ENCODE results near the gene CACTIN.
"Not testable (repeated sequence)": the region's sequence is repeated elsewhere in the genome, so short reads cannot be mapped to it uniquely, and the experiment has no call there.

CACTIN gene

DNA sequence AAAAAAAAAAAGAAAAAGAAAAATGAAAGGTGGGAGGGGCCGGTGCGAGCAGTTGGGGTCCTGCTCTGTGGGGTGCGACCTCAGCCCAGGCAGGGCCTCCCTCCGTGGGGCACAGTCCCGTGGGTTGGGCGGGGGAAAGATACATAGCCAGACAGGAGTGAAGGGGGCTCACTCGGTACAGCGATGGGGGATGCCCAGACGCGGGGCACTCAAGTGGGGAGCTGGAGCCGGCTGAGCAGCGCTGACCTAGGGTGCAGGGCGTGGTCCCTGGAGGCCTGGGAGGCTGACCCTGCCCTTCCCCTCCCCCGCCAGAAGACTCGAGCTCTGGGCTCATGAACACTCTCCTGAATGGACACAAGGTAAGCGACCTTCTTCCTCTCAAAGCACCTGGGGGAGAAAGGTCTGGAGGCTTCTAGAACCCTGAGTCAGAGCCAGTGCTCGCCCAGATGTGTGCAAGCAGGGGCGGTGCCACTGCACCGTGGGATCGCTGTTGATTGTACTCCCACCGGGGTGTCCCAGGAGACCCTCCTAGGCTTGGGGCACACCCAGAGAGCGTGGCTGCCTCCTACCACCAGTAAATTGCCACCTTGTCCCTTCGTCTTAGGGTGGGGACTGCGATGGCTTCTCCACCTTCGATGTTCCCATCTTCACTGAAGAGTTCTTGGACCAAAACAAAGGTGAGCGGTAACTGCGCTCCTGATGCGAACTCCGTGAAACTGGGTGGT is 50.5 kb downstream of the CACTIN start:
- Histone ChIP-seq H3K27me3 (ENCODE audit: control insufficient read depth, insufficient read depth, low read length) (no peaks in the 10 kb centered on the region), H3K9ac (ENCODE audit: low read depth, low read length) (no peak overlapping the region), H3K9me3 (replicated peaks; ENCODE audit: low read length) (no peaks in the 10 kb centered on the region), H3K4me2 (ENCODE audit: low read length) (no peak overlapping the region), H3K4me1 (ENCODE audit: control insufficient read depth, insufficient read depth, low read length) (peaks cover 17% of the 10 kb centered on the region), H3K36me3 (ENCODE audit: insufficient read depth, low read length) (peaks cover 19% of the 10 kb centered on the region), H3K4me3 (ENCODE audit: low read length) (no peak overlapping the region)

DNA sequence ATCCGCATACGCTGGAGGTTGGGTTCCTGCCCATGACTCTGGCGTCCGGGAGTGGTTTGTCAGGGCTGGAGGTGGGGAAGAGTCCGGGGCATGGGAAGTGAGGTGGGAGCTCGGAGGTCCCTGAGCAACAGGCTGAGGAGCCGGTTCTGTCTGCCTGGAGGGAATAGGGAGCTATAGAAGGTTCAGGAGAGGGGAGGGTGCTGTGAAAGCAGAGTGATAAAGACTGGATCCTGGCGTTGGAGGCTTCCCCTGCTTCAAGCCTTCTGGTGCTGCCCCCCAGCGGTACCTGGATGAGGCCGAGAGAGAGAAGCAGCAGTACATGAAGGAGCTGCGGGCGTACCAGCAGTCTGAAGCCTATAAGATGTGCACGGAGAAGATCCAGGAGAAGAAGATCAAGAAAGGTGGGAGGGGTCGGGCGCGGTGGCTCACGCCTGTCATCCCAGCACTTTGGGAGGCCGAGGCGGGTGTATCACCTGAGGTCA is 51.3 kb downstream of the CACTIN start:
- Histone ChIP-seq H3K4me1 (ENCODE audit: control insufficient read depth, insufficient read depth, low read length) (peaks cover 11% of the 10 kb centered on the region), H3K9ac (ENCODE audit: low read depth, low read length) (no peak overlapping the region), H3K36me3 (ENCODE audit: insufficient read depth, low read length) (peaks cover 19% of the 10 kb centered on the region), H3K9me3 (replicated peaks; ENCODE audit: low read length) (no peaks in the 10 kb centered on the region), H3K4me2 (ENCODE audit: low read length) (no peak overlapping the region), H3K4me3 (ENCODE audit: low read length) (no peak overlapping the region), H3K27me3 (ENCODE audit: control insufficient read depth, insufficient read depth, low read length) (no peaks in the 10 kb centered on the region)

DNA sequence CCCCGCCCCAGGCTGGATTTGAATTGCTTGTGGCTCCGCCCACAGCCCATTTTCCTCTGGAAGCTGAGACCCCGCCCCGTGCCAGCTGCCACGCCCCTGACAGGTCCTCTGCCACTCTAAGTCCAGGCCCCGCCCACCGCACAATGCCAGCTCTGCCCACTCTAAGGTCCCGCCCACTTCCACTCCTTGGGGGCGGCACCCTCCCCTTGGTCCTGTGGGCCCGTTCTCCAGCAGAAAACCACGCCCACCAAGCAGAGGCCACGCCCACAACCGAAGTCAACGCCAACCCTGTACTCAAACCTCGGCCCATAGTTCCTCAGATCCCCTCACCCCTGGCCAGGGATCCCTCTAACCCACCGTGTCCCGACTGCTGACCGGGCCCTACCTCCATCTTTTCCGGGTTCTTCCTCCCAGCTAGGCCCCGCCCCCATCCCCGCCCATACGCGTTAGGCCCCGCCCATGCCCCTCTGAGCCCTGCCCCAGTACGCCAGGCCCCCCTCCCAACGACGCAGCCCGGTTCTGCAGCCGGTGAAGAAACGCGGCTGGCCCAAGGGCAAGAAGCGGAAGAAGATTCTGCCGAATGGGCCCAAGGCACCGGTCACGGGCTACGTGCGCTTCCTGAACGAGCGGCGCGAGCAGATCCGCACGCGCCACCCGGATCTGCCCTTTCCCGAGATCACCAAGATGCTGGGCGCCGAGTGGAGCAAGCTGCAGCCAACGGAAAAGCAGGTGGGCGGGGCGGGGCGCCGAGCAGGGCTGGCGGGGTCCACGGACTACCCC is 52.5 kb downstream of the CACTIN start:
- Histone ChIP-seq H3K27me3 (ENCODE audit: control insufficient read depth, insufficient read depth, low read length) (no peaks in the 10 kb centered on the region), H3K4me1 (ENCODE audit: control insufficient read depth, insufficient read depth, low read length) (peaks cover 5% of the 10 kb centered on the region), H3K4me2 (ENCODE audit: low read length) (peak overlapping the region; percentile 96), H3K4me3 (ENCODE audit: low read length) (peak overlapping the region; percentile 99), H3K36me3 (ENCODE audit: insufficient read depth, low read length) (peaks cover 19% of the 10 kb centered on the region), H3K9ac (ENCODE audit: low read depth, low read length) (peak overlapping the region; percentile 92), H3K9me3 (replicated peaks; ENCODE audit: low read length) (no peaks in the 10 kb centered on the region)

DNA sequence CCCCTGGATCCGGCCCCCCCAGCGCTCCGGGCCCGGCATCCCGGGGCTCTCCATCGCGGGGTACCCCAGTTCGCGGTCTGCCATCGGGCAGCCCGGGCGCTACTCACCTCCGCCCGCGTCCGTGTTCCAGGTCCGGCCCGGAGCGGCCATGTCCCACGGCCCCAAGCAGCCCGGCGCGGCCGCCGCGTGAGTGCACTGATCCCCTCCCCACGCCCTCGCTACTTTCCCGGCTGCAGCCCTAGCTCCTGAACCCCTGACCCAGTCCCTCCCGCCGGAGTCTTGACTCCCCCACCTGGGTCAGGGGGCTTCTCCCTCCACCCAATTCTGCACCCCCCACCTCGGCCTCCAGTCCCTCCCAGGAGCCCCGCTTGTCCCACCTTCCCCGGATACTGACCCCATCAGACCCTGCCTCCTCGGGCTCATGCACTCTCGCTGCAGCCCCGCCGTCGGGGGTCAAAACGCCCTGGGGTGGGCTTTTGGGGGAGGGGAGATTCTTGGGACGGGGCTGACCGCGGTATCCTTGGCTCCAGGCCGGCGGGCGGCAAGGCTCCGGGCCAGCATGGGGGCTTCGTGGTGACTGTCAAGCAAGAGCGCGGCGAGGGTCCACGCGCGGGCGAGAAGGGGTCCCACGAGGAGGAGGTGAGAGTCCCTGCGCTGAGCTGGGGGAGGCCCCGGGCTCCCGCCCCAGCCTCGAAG is 53.3 kb downstream of the CACTIN start:
- no peaks in the 10 kb centered on the region for H3K27me3 ChIP-seq (ENCODE audit: control insufficient read depth, insufficient read depth, low read length)
- no peaks in the 10 kb centered on the region for H3K9me3 ChIP-seq (replicated peaks; ENCODE audit: low read length)
- H3K4me2 ChIP-seq (ENCODE audit: low read length), result peak overlapping the region; percentile 96
- peaks cover 5% of the 10 kb centered on the region for H3K4me1 ChIP-seq (ENCODE audit: control insufficient read depth, insufficient read depth, low read length)
- H3K9ac ChIP-seq (ENCODE audit: low read depth, low read length), result peak overlapping the region; percentile 92
- H3K36me3 ChIP-seq (ENCODE audit: insufficient read depth, low read length), result peaks cover 19% of the 10 kb centered on the region
- peak overlapping the region; percentile 99 for H3K4me3 ChIP-seq (ENCODE audit: low read length)

DNA sequence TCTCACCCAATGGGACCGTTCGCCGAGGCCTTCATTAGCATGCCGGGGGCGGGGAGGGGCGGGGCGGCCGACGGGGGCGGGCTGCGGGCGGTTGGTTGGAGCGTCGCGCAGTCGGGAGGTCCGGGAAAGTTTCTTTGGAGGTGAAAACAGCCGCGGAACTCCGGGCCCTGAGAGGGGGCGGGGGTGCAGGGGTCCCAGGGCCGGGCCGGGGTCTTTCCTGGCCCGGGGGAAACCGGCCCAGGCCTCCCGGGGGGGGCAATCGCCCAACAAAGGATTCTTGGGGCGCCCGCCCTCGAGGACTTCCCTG is 53.8 kb downstream of the CACTIN start, which contains the start of gene HMG20B:
TSS of gene HMG20B (plus strand) at position 90 of the 307 bp plus-strand sequence. CDS start 366 bp downstream, outside the sequence.
- H3K4me1 ChIP-seq (ENCODE audit: control insufficient read depth, insufficient read depth, low read length), result peaks cover 5% of the 10 kb centered on the region
- H3K4me2 ChIP-seq (ENCODE audit: low read length), result peak within 1 kb of the TSS; percentile 96
- peaks cover 19% of the 10 kb centered on the region for H3K36me3 ChIP-seq (ENCODE audit: insufficient read depth, low read length)

DNA sequence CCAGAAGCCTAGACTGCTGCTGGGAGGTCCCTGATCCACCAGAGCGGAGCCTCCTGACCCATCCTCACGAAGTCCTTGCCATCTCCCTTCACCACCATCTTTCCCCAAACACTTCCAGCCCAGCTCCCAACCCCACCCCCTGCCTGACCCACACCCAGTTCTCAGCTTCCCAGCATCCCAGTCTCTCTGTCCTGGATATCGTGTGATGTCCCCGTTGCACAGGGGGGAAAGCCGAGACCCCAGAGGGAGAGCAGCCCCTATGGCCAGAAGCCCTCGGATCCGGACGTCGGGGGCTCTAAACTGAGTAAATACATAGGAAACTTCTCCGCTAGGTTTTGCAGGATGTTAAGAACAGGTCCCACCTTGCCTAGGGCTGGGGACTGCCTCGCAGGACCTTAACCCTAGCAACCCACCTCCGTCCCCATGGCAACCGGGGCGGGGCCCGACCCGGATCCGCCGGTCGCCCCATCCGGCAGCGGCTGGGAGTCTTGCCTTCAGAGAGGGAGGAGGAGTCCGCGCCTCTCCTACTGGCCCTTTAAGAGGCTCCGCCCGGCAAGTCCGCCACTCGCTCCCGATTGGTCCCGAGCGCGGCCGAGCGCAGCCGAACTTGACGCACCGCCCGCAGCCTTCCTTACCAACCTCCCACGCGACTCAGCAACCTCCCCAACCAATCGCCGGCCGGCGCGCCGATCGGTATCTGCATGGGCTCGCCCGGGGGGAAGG is 54.3 kb downstream of the CACTIN start:
- Histone ChIP-seq H3K9me3 (replicated peaks; ENCODE audit: low read length) (no peaks in the 10 kb centered on the region), H3K9ac (ENCODE audit: low read depth, low read length) (peak overlapping the region; percentile 78), H3K27me3 (ENCODE audit: control insufficient read depth, insufficient read depth, low read length) (no peaks in the 10 kb centered on the region), H3K4me1 (ENCODE audit: control insufficient read depth, insufficient read depth, low read length) (peaks cover 5% of the 10 kb centered on the region), H3K36me3 (ENCODE audit: insufficient read depth, low read length) (peaks cover 19% of the 10 kb centered on the region), H3K4me2 (ENCODE audit: low read length) (peak overlapping the region; percentile 82), H3K4me3 (ENCODE audit: low read length) (peak overlapping the region; percentile 70)

More for the DNA sequence above, 53.8 kb downstream of the CACTIN start, which contains the start of gene HMG20B:
- Histone ChIP-seq H3K4me3 (ENCODE audit: low read length) (peak within 1 kb of the TSS; percentile 99), H3K9me3 (replicated peaks; ENCODE audit: low read length) (no peaks in the 10 kb centered on the region), H3K27me3 (ENCODE audit: control insufficient read depth, insufficient read depth, low read length) (no peaks in the 10 kb centered on the region), H3K9ac (ENCODE audit: low read depth, low read length) (peak within 1 kb of the TSS; percentile 92)

DNA sequence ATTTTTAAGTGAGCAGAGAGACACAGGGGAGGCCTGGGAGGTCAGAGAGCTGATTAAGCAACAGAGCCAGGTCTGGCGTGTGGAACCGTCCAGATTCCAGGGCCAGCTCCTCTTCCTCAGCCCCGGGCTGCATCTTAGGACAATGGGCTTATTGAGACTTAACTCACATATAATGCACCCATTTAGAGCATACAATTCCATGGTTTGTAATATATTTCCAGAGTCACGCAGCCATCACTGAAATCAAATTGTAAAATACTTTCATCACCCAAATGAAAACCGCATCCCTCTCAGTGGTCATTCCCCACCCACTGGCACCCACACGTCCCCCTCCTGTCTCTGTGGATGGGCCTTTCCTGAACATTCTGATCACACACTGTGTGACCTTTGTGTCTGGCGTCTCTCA is 56.0 kb downstream of the CACTIN start:
- no peak overlapping the region for H3K4me2 ChIP-seq (ENCODE audit: low read length)
- peaks cover 5% of the 10 kb centered on the region for H3K4me1 ChIP-seq (ENCODE audit: control insufficient read depth, insufficient read depth, low read length)
- peaks cover 12% of the 10 kb centered on the region for H3K36me3 ChIP-seq (ENCODE audit: insufficient read depth, low read length)
- H3K27me3 ChIP-seq (ENCODE audit: control insufficient read depth, insufficient read depth, low read length), result no peaks in the 10 kb centered on the region
- H3K9me3 ChIP-seq (replicated peaks; ENCODE audit: low read length), result no peaks in the 10 kb centered on the region
- H3K4me3 ChIP-seq (ENCODE audit: low read length), result no peak overlapping the region
- no peak overlapping the region for H3K9ac ChIP-seq (ENCODE audit: low read depth, low read length)

DNA sequence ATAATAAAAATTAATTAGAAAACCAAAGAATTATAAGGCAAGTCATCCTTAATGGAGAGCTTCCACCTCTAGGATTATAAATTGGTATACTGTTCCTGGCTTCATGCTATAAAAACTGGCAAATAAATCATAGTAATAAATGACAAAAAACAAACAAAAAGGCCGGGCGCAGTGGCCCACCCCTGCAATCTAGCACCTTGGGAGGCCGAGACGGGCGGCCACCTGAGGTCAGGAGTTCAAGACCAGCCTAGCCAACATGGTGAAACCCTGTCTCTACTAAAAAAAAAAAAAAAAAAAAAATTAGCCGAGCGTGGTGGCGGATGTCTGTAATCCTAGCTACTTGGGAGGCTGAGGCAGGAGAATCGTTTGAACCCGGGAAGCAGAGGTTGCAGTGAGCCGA is 56.5 kb downstream of the CACTIN start:
- H3K9ac ChIP-seq (ENCODE audit: low read depth, low read length); H3K36me3 ChIP-seq (ENCODE audit: insufficient read depth, low read length); H3K9me3 ChIP-seq (replicated peaks; ENCODE audit: low read length); H3K27me3 ChIP-seq (ENCODE audit: control insufficient read depth, insufficient read depth, low read length); H3K4me1 ChIP-seq (ENCODE audit: control insufficient read depth, insufficient read depth, low read length); H3K4me2 ChIP-seq (ENCODE audit: low read length); H3K4me3 ChIP-seq (ENCODE audit: low read length): not testable (repeated sequence)

DNA sequence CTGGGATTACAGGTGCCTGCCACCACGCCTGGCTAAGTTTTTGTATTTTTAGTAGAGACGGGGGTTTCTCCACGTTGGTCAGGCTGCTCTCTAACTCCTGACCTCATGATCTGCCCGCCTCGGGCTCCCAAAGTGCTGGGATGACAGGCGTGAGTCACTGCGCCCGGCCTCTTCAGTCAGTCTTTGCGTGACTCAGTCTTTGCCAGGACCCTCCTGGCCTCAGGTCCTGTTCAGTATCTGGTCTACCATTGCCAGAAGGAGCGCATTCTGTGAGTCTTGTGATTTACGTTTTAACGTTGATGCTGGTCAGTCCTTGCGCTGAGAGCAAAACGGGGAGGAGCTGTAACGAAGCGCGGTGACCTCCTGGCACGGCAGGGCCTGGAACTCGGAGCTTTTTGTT is 61.5 kb downstream of the CACTIN start:
- Histone ChIP-seq H3K9me3 (replicated peaks; ENCODE audit: low read length) (no peaks in the 10 kb centered on the region), H3K4me2 (ENCODE audit: low read length) (peak overlapping the region; percentile 48), H3K4me1 (ENCODE audit: control insufficient read depth, insufficient read depth, low read length) (peaks cover 4% of the 10 kb centered on the region), H3K9ac (ENCODE audit: low read depth, low read length) (no peak overlapping the region), H3K27me3 (ENCODE audit: control insufficient read depth, insufficient read depth, low read length) (no peaks in the 10 kb centered on the region), H3K36me3 (ENCODE audit: insufficient read depth, low read length) (no peaks in the 10 kb centered on the region), H3K4me3 (ENCODE audit: low read length) (no peak overlapping the region)

DNA sequence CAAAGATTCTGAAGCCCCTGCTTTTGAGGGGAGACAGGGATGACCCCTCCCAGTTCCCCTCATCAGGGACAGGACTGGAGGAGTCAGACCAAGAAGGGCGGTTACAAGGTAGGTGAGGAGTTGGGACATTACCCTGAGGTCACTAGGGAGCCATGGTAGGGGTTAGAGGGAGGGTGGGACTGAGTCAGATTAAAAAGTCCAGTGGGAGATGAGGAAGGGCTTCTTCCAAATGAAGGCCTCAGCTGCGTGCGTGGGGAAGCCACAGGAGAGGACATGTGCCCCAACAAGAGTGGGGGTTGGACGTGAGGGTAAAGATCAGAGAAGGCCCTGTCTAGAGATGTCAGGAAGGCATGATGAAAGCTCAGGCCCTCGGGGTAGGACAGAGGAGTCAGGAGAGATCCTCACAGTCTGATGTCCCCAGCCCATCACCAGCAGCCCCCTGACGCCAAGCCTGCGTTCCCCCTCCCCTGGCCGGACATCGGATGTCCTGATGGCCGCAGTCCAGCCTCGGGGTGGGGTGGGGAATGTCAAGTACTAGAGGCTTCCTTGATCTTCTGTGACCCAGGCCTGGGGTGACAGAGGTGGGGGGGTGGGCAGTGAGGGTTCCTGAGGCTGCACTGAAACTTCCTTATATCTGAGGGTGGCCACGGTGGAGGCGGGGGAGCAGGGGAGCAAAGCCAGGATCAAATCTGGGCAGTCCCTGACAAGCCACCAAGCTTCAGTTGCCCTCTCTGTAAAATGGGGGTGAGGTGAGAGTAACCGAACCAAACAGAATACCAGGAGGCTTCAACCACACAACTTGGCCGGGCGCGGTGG is 62.7 kb downstream of the CACTIN start:
- Histone ChIP-seq H3K36me3 (ENCODE audit: insufficient read depth, low read length) (no peaks in the 10 kb centered on the region), H3K9me3 (replicated peaks; ENCODE audit: low read length) (no peaks in the 10 kb centered on the region), H3K9ac (ENCODE audit: low read depth, low read length) (no peak overlapping the region), H3K27me3 (ENCODE audit: control insufficient read depth, insufficient read depth, low read length) (no peaks in the 10 kb centered on the region), H3K4me1 (ENCODE audit: control insufficient read depth, insufficient read depth, low read length) (peaks cover 4% of the 10 kb centered on the region), H3K4me3 (ENCODE audit: low read length) (no peak overlapping the region), H3K4me2 (ENCODE audit: low read length) (no peak overlapping the region)

All from skeletal muscle satellite cell (primary cell).